ENCODE data around the gene DRAM1.

Gene DRAM1

GRCh38 chr12:101945369-101946232 is 68.2 kb downstream of the DRAM1 start:
- Histone ChIP-seq H3K36me3 (ENCODE audit: control insufficient read depth, insufficient read depth, low read length) (no peaks in the 10 kb centered on the region), H3K4me3 (ENCODE audit: low read depth, low read length) (no peak overlapping the region), H3K27ac (ENCODE audit: low read depth, low read length) (no peak overlapping the region)

GRCh38 chr12:101946233-101946611 is 68.8 kb downstream of the DRAM1 start:
- Histone ChIP-seq H3K9ac (ENCODE audit: low read length) (no peak overlapping the region), H3K4me3 (ENCODE audit: low read depth, low read length) (no peak overlapping the region), H3K27me3 (ENCODE audit: control insufficient read depth, insufficient read depth, low read length) (no peaks in the 10 kb centered on the region), H3K4me1 (ENCODE audit: control insufficient read depth, insufficient read depth, low read length) (no peaks in the 10 kb centered on the region), H3K9me3 (ENCODE audit: control insufficient read depth, insufficient read depth, low read depth, low read length) (no peaks in the 10 kb centered on the region), H3K36me3 (ENCODE audit: control insufficient read depth, insufficient read depth, low read length) (no peaks in the 10 kb centered on the region), H3K27ac (ENCODE audit: low read depth, low read length) (no peak overlapping the region)

More at GRCh38 chr12:101945369-101946232, 68.2 kb downstream of the DRAM1 start:
- H3K27me3 ChIP-seq (ENCODE audit: control insufficient read depth, insufficient read depth, low read length), result no peaks in the 10 kb centered on the region
- no peaks in the 10 kb centered on the region for H3K4me1 ChIP-seq (ENCODE audit: control insufficient read depth, insufficient read depth, low read length)
- no peak overlapping the region for H3K9ac ChIP-seq (ENCODE audit: low read length)
- H3K9me3 ChIP-seq (ENCODE audit: control insufficient read depth, insufficient read depth, low read depth, low read length), result no peaks in the 10 kb centered on the region

GRCh38 chr12:101947316-101947715 is 69.9 kb downstream of the DRAM1 start:
- Histone ChIP-seq H3K4me1 (ENCODE audit: control insufficient read depth, insufficient read depth, low read length) (no peaks in the 10 kb centered on the region), H3K9me3 (ENCODE audit: control insufficient read depth, insufficient read depth, low read depth, low read length) (no peaks in the 10 kb centered on the region), H3K27me3 (ENCODE audit: control insufficient read depth, insufficient read depth, low read length) (no peaks in the 10 kb centered on the region), H3K4me3 (ENCODE audit: low read depth, low read length) (no peak overlapping the region), H3K36me3 (ENCODE audit: control insufficient read depth, insufficient read depth, low read length) (no peaks in the 10 kb centered on the region), H3K27ac (ENCODE audit: low read depth, low read length) (no peak overlapping the region), H3K9ac (ENCODE audit: low read length) (no peak overlapping the region)

GRCh38 chr12:101948365-101948764 is 71.0 kb downstream of the DRAM1 start:
- Histone ChIP-seq H3K27ac (ENCODE audit: low read depth, low read length) (no peak overlapping the region), H3K27me3 (ENCODE audit: control insufficient read depth, insufficient read depth, low read length) (no peaks in the 10 kb centered on the region), H3K36me3 (ENCODE audit: control insufficient read depth, insufficient read depth, low read length) (no peaks in the 10 kb centered on the region), H3K4me3 (ENCODE audit: low read depth, low read length) (no peak overlapping the region), H3K4me1 (ENCODE audit: control insufficient read depth, insufficient read depth, low read length) (no peaks in the 10 kb centered on the region), H3K9ac (ENCODE audit: low read length) (no peak overlapping the region), H3K9me3 (ENCODE audit: control insufficient read depth, insufficient read depth, low read depth, low read length) (no peaks in the 10 kb centered on the region)

GRCh38 chr12:101951002-101951670 is 73.8 kb downstream of the DRAM1 start:
- Histone ChIP-seq H3K27ac (ENCODE audit: low read depth, low read length) (no peak overlapping the region), H3K27me3 (ENCODE audit: control insufficient read depth, insufficient read depth, low read length) (no peaks in the 10 kb centered on the region), H3K4me1 (ENCODE audit: control insufficient read depth, insufficient read depth, low read length) (no peaks in the 10 kb centered on the region), H3K9ac (ENCODE audit: low read length) (no peak overlapping the region), H3K4me3 (ENCODE audit: low read depth, low read length) (no peak overlapping the region), H3K36me3 (ENCODE audit: control insufficient read depth, insufficient read depth, low read length) (no peaks in the 10 kb centered on the region), H3K9me3 (ENCODE audit: control insufficient read depth, insufficient read depth, low read depth, low read length) (no peaks in the 10 kb centered on the region)

GRCh38 chr12:101954113-101954512 is 76.7 kb downstream of the DRAM1 start:
- no peaks in the 10 kb centered on the region for H3K9me3 ChIP-seq (ENCODE audit: control insufficient read depth, insufficient read depth, low read depth, low read length)
- H3K36me3 ChIP-seq (ENCODE audit: control insufficient read depth, insufficient read depth, low read length), result no peaks in the 10 kb centered on the region
- H3K27ac ChIP-seq (ENCODE audit: low read depth, low read length), result no peak overlapping the region
- H3K4me1 ChIP-seq (ENCODE audit: control insufficient read depth, insufficient read depth, low read length), result no peaks in the 10 kb centered on the region
- no peak overlapping the region for H3K4me3 ChIP-seq (ENCODE audit: low read depth, low read length)
- H3K27me3 ChIP-seq (ENCODE audit: control insufficient read depth, insufficient read depth, low read length), result no peaks in the 10 kb centered on the region
- no peak overlapping the region for H3K9ac ChIP-seq (ENCODE audit: low read length)

- H3K9ac ChIP-seq (ENCODE audit: low read length), result no peak overlapping the region
- no peak overlapping the region for H3K4me3 ChIP-seq (ENCODE audit: low read depth, low read length)
- peaks cover 3% of the 10 kb centered on the region for H3K9me3 ChIP-seq (ENCODE audit: control insufficient read depth, insufficient read depth, low read depth, low read length)
- no peaks in the 10 kb centered on the region for H3K4me1 ChIP-seq (ENCODE audit: control insufficient read depth, insufficient read depth, low read length)
- no peaks in the 10 kb centered on the region for H3K36me3 ChIP-seq (ENCODE audit: control insufficient read depth, insufficient read depth, low read length)
- no peak overlapping the region for H3K27ac ChIP-seq (ENCODE audit: low read depth, low read length)
- H3K27me3 ChIP-seq (ENCODE audit: control insufficient read depth, insufficient read depth, low read length), result no peaks in the 10 kb centered on the region
These were observed 77.3 kb downstream of the DRAM1 start for GRCh38 chr12:101954676-101955075.

GRCh38 chr12:101957252-101957959 is 80.0 kb downstream of the DRAM1 start:
- H3K27ac ChIP-seq (ENCODE audit: low read depth, low read length), result no peak overlapping the region
- no peaks in the 10 kb centered on the region for H3K36me3 ChIP-seq (ENCODE audit: control insufficient read depth, insufficient read depth, low read length)
- no peaks in the 10 kb centered on the region for H3K27me3 ChIP-seq (ENCODE audit: control insufficient read depth, insufficient read depth, low read length)
- no peaks in the 10 kb centered on the region for H3K4me1 ChIP-seq (ENCODE audit: control insufficient read depth, insufficient read depth, low read length)
- H3K9me3 ChIP-seq (ENCODE audit: control insufficient read depth, insufficient read depth, low read depth, low read length), result peaks cover 8% of the 10 kb centered on the region
- H3K9ac ChIP-seq (ENCODE audit: low read length), result no peak overlapping the region
- H3K4me3 ChIP-seq (ENCODE audit: low read depth, low read length), result no peak overlapping the region

- Histone ChIP-seq H3K27me3 (ENCODE audit: control insufficient read depth, insufficient read depth, low read length) (no peaks in the 10 kb centered on the region), H3K4me1 (ENCODE audit: control insufficient read depth, insufficient read depth, low read length) (no peaks in the 10 kb centered on the region), H3K27ac (ENCODE audit: low read depth, low read length) (no peak overlapping the region), H3K36me3 (ENCODE audit: control insufficient read depth, insufficient read depth, low read length) (no peaks in the 10 kb centered on the region), H3K9ac (ENCODE audit: low read length) (no peak overlapping the region), H3K4me3 (ENCODE audit: low read depth, low read length) (no peak overlapping the region), H3K9me3 (ENCODE audit: control insufficient read depth, insufficient read depth, low read depth, low read length) (peaks cover 8% of the 10 kb centered on the region)
These were observed 82.2 kb downstream of the DRAM1 start for GRCh38 chr12:101959607-101960006.

- Histone ChIP-seq H3K4me1 (ENCODE audit: control insufficient read depth, insufficient read depth, low read length) (no peaks in the 10 kb centered on the region), H3K4me3 (ENCODE audit: low read depth, low read length) (no peak overlapping the region), H3K36me3 (ENCODE audit: control insufficient read depth, insufficient read depth, low read length) (no peaks in the 10 kb centered on the region), H3K9me3 (ENCODE audit: control insufficient read depth, insufficient read depth, low read depth, low read length) (peaks cover 8% of the 10 kb centered on the region), H3K27me3 (ENCODE audit: control insufficient read depth, insufficient read depth, low read length) (no peaks in the 10 kb centered on the region), H3K9ac (ENCODE audit: low read length) (no peak overlapping the region), H3K27ac (ENCODE audit: low read depth, low read length) (no peak overlapping the region)
These were observed 85.1 kb downstream of the DRAM1 start for GRCh38 chr12:101962486-101962885.

- H3K4me3 ChIP-seq (ENCODE audit: low read depth, low read length), result no peak overlapping the region
These were observed 86.3 kb downstream of the DRAM1 start for GRCh38 chr12:101963697-101964096.

More at GRCh38 chr12:101963697-101964096, 86.3 kb downstream of the DRAM1 start:
- no peak overlapping the region for H3K27ac ChIP-seq (ENCODE audit: low read depth, low read length)
- H3K9me3 ChIP-seq (ENCODE audit: control insufficient read depth, insufficient read depth, low read depth, low read length), result peaks cover 8% of the 10 kb centered on the region
- H3K4me1 ChIP-seq (ENCODE audit: control insufficient read depth, insufficient read depth, low read length), result no peaks in the 10 kb centered on the region
- H3K27me3 ChIP-seq (ENCODE audit: control insufficient read depth, insufficient read depth, low read length), result no peaks in the 10 kb centered on the region
- H3K9ac ChIP-seq (ENCODE audit: low read length), result no peak overlapping the region
- H3K36me3 ChIP-seq (ENCODE audit: control insufficient read depth, insufficient read depth, low read length), result no peaks in the 10 kb centered on the region
